NB4 (cell line): Measurements from ENCODE around the gene LEP.

Experiments
- DNase-seq: peaks from one replicate; pipeline ENCODE4 v3.0.0; 2010; ENCODE audit warnings: low read depth
- H3K4me3 ChIP-seq: one replicate; pipeline ENCODE4 v1.5.1; 2011; ENCODE audit warnings: mild to moderate bottlenecking, low read depth, low read length, moderate library complexity
- CTCF ChIP-seq: IDR thresholded peaks from one replicate; pipeline ENCODE4 v1.5.1; 2012; ENCODE audit warnings: low read depth, low read length
- MYC ChIP-seq: IDR thresholded peaks from 2 replicates; pipeline ENCODE4 v1.6.1; 2011; ENCODE audit warnings: low read depth, low read length
- POLR2A ChIP-seq: IDR thresholded peaks from 2 replicates; pipeline ENCODE4 v1.6.1; 2011; ENCODE audit warnings: mild to moderate bottlenecking; ENCODE audit not compliant: insufficient read length; ENCODE audit errors: extremely low read depth
- TF ChIP-seq, protein P1 (sequence below): IDR thresholded peaks from 2 replicates; pipeline ENCODE4 v1.6.1; 2011; ENCODE audit warnings: low read depth, low read length

The LEP gene

DNA sequence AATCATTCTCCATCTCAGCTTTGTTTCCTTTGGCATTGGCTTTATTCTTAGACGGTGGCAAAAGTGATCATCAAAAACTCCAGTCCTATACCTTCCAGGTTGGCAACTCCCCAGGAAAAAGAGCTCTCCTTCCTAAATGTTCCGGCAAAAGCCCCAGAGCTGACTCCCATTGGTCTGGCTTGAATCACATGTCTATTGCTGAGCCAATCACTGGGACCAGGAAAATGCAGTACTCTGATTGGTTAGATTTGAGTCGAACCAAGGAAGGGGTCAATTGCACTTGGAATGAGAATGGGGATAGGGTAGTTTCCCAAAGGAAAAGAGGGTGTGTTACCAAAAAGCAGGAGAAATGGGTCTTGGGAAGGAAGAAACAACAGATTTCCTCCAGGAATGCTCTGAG, 22.3 kb downstream of the LEP start:
- TF ChIP-seq POLR2A (no peak), CTCF (no peak), MYC (no peak)
- TF ChIP-seq, protein P1, sequence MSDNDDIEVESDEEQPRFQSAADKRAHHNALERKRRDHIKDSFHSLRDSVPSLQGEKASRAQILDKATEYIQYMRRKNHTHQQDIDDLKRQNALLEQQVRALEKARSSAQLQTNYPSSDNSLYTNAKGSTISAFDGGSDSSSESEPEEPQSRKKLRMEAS: no peak
- no peak for DNase-seq
- H3K4me3 ChIP-seq: no peak overlapping the region

DNA sequence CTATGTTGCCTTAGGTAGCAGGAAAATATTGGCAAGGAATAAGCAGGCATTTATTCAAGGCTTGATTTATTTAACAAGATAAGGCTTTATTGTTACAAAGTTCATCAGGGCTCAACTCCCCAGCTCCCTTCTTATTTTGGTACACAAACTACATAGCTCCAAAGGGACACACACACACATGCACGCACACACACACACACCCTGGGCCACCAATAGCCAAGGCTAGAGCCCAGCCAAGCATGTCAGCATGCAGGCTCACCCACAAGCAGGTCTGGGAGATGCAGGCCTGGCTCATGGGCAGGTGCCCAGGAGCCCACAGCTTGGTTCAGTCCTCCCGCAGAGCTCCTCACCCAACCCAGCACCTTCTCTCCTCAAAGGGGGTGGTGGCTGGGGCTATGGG, 23.4 kb downstream of the LEP start:
- DNase-seq: no peak
- TF ChIP-seq CTCF (no peak), POLR2A (no peak), MYC (no peak)
- TF ChIP-seq, protein P1: no peak
- H3K4me3 ChIP-seq: no peak overlapping the region

- H3K4me3 ChIP-seq: no peak overlapping the region
- TF ChIP-seq, protein P1: no peak
- no peak for TF ChIP-seq POLR2A
- TF ChIP-seq CTCF: no peak
- no peak for TF ChIP-seq MYC
- no peak for DNase-seq
These were observed 24.3 kb downstream of the LEP start for GRCh38 chr7:128265156-128265905.

GRCh38 chr7:128265906-128266300, 24.8 kb downstream of the LEP start:
- H3K4me3 ChIP-seq: no peak overlapping the region
- TF ChIP-seq, protein P1: no peak
- no peak for TF ChIP-seq CTCF
- TF ChIP-seq MYC: no peak
- TF ChIP-seq POLR2A: no peak
- DNase-seq: peak; percentile 26

DNA sequence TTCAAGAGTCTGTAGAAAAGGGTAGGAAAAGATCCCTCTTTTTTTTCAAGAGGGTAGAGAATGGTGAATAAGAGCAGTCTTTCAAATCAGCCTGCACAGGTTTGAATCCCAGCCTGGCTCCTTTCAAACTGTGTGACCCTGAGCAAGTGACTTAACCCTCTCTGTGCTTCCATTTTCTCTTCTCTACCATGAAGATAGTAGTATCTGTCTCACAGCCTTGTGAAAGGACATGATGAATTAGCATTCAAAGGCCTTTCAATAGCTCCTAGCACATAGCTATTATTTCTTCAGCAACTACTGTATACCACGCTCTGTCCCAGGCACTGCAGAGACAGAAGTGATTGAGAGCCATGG, 25.4 kb downstream of the LEP start:
- no peak overlapping the region for H3K4me3 ChIP-seq
- DNase-seq: no peak
- no peak for TF ChIP-seq MYC
- TF ChIP-seq, protein P1: no peak
- TF ChIP-seq POLR2A: no peak
- TF ChIP-seq CTCF: no peak
